NCI-H2107 treated with DMSO at 0.1 percent for 48 hours (cell line): ENCODE measurements around the gene ZNF500.

Experiments used
- DNase-seq: peaks from one replicate; lab custom pipeline; 2025; ENCODE audit not compliant: unreplicated experiment; lab: John Stamatoyannopoulos, UW

Gene ZNF500

DNA sequence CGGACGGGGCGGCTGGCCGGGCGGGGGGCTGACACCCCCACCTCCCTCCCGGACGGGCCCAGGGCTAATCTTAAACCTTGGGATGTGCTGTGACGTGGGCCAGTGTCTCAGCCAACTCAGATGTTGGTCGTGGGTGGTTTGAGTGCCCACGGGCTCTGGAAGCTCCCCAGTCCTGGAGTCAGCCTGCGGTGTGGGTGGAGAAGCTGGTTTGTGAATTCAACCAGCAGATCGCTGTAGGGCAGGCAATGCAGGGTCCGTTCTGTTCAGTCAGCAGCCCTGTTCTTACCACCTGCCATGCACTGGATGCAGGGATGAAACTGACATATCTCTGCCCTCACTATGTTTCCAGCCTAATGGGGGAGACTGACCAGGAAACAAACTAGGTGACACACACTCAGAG, 8.0 kb upstream of the ZNF500 start:
- DNase-seq, result no peak

DNA sequence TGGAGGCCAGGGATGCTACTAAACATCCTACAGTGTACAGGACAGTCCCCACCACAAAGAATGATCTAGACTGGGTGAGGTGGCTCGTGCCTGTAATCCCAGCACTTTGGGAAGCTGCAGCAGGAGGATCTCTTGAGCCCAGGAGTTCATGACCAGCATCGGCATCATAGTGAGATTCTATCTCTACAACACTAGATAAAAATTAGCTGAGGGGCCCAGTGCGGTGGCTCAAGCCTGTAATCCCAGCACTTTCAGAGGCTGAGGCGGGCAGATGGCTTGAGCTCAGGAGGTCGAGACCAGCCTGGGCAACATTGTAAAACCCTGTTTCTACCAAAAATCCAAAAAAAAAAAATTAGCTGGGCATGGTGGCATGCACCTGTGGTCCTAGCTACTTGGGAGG, 5.4 kb upstream of the ZNF500 start:
- DNase-seq, result no peak

DNA sequence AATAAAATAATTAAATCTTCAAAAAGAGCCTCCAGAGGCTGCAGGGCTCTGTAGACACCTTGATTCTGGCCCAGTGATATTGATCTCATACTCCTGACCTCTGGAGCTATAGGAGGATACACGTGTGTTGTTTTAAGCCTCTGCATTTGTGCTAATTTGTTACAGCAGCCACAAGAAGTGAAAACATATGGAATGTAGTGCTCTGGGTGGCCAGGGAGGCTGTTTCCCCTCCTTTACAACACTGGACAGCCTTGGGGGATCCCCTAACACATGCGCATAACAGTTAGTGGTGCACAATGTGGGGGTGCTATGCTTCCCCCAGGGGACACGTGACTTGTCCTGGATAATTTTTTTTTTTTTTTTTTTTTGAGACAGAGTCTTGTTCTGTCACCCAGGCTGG, 4.7 kb upstream of the ZNF500 start:
- no peak for DNase-seq

DNA sequence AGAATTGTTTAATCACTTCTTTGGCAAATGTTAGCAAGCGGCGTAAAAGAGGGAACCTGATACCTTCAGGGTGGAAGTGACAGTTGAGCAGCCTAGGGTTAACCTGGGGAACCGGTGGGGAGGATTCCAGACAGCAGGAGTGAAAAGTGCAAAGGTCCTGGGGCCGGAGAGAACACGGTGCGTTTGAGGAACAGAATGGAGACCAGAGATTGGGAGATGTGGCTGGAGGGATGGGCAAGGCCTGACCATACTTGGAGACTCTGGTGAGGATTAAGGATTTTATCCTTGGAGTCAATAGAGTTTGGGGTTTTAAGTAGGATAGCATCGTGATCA, 2.3 kb upstream of the ZNF500 start:
- no peak for DNase-seq

DNA sequence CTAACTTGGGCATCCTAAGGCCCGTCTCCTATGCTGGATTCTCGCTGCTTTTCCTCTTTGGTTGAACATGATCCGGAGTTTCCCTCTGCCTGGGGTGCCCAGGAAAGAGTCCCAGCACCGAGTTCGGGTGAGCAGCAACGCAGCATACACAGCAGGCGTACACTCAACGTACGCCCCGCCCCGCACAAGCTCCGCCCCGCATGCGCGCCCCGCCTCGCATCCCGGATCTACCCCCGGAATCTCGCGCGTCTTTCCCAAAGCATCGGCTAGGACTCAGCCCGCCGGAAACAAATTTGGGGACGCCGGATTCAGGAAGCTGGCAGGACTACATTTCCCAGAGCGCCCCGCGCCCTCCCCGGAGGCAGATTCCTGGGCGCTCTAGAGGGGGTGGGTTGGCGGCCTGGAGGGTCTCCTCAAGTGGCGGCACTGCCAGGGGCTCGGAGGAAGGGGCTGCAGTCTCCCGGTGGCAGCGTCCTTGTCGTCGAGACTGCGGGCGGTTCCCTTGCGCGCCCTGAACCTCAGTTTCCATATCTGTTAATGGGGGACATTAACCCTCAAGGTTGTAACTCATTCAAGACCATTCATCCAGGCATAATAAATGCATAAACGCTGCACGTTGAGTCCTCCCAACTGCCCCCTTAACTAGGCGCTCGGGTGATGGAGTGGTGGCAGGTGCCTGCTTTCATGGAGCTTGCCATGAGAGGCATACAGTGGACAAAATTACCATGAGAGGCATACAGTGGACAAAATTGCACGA, 1.8 kb upstream of the ZNF500 start:
- DNase-seq, result peak; percentile 89

DNA sequence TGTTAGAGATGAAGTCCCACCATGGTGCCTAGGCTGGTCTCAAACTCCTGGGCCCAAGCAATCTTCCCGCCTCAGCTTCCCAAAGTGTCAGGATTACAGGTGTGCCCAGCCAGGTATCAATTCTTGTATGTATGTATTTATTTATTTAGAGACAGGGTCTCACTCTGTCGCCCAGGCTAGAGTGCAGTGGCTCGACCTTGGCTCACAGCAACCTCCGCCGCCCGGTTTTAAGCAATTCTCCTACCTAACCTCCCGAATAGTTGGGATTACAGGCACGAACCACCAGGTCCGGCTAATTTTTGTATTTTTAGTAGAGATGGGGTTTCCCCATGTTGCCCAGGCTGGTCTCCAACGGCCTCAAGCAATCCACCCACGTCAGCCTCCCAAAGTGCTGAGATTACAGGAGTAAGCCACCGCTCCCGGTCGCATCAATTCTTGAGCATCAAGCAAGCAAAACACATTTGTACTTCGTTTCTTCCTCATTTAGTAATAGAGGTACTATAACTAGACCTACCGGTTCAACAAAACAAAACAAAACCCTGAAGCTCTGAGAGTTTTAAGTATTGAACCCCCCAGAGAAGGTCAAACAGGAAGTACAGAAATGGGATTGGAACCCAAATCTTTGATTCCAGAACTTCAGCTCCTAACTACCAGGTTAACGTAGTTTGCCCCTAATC, 1.0 kb upstream of the ZNF500 start:
- DNase-seq, result no peak

DNA sequence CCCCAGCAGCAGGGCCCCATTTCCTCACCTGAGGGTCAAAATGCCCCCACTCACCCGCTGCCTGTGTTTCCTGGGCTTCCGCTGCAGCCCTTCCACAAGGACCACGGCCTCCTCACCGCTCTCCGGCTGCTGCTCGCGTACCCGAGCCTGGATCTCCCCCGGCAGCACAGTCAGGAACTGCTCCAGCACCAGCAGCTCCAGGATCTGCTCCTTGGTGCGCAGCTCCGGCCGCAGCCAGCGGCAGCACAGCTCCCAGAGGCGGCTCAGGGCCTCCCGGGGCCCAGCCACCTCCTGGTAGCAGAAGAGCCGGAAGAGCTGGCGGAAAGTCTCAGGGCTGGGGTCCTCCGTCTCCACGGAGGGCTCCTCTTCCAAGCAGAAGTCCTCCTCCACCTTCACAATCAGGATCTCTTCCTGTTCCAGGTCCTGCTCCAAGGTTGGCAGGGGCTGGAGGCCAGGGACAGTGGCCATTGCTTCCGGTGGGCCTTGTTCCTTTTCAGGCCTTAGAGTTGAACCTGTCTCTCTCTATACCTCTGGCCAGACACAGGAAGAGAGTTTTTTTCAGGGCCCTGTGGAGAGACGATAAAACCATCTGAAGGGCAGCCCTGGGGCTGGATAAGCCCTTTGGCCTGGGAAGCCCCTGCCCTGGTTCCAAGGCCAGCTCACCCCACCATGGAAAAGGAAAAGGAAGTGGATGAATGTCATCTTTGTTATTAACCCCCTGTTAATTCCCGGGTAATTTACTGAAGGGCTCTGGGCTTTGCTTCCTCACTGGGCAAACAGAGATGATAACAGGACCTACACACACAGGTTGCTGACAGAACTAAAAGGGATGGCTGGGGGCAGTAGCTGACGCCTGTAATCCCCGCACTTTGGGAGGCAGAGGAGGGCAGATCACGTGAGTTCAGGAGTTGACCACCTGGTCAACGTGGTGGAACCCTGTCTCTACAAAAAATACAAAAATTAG, 1.2 kb downstream of the ZNF500 start:
- DNase-seq, result no peak

DNA sequence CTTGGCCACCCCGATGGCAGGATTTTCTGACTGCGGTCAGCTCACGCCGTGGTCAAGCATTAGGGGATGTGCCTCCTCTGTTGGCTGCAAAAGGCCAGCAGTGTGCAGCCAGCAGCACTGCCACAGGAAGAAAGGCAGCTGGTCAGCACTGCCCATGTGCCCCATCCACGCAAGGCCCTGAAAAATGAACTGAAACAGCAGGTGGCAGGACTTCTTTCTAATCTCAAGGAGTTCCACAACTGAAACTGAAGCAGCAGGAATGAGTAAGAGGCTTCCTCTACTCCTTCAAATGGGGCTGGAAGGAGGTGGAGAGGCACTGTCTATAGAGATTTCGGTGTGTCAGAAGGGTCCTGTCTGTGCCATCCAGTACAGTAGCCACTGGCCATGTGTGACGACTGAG, 3.2 kb downstream of the ZNF500 start:
- DNase-seq, result no peak

DNA sequence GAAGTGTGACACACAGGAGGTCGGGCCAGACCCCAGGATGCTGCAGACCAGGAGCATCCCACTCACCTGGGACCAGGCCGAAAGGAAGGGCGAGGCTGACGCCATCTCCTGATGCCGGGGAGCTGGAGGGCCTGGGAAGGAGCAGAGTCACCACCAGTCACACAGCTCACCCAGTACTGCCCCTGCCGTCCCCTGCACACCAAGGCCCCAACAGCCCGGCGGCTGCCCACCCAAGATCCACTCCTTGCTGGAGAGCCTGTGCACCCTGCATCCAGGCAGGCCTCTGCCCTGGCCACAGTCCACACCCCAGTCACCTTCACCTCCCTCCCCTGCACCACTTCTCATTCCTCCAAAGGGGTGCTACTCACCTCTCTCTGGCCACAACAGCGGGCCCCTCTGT, 4.8 kb downstream of the ZNF500 start:
- no peak for DNase-seq

DNA sequence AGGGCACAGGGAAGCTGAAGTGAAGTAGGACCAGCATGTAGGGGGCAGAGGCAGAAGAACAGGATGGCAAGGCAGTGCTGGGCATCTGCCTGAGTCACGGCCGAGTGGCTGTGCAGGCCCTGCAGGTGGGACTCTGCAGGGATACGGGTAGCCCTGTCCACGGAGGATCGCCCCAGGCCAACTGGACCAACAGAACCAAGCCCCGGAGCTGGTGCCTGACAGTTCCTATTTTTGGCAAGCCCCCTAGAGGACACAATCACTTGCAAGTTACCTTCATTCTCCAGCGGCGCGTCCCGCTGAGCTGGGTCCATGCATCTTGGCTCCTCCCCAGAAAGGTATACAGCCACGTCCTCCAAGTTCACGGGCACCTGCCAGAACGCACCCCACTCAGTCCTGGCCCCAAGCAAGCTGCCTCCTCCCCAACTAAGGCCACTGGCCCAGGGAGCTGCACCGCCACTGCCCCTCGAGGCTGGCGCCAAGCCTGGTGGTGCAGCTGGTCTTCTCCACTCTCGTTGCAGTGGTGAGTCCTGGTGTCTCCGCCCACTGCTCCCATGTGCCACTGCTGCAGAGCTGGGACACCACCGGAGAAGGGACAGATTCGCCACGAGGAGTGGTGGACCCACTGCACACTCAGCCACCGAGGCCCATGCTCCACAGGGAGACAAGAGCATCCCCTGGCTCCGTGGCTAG, 6.6 kb downstream of the ZNF500 start:
- no peak for DNase-seq

DNA sequence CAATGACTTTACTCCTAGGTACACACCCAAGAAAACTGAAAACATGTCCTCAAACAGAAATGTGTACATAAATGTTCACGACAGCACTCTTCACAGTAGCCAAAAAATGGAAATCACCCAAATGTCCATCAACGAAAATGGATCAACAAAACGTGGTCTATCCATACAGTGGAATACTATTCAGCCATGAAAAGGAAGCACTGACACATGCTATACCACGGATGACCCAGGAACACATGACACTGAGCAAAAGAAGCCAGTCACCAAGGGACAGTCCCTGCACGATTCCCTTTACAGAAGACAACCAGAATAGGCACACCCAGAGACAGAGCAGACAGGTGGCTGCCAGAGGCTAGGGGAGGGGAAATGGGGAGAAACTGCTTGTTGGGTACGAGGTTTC, 11.3 kb downstream of the ZNF500 start:
- no peak for DNase-seq

DNA sequence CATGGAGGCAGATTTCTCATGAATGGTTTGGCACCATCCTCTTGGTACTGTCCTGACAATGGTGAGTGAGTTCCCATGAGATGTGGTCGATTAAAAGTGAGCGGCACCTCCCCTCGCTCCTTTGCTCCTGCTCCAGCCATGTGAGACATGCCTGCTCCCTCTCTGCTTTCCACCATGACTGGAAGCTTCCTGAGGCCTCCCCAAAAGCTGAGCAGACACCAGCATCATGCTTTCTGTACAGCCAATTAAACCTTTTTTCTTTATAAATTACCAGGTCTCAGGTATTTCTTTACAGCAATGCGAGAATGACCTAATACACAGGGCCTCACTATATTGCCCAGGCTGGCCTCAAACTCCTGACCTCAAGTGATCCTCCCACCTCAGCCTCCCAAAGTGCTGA, 12.1 kb downstream of the ZNF500 start:
- no peak for DNase-seq

DNA sequence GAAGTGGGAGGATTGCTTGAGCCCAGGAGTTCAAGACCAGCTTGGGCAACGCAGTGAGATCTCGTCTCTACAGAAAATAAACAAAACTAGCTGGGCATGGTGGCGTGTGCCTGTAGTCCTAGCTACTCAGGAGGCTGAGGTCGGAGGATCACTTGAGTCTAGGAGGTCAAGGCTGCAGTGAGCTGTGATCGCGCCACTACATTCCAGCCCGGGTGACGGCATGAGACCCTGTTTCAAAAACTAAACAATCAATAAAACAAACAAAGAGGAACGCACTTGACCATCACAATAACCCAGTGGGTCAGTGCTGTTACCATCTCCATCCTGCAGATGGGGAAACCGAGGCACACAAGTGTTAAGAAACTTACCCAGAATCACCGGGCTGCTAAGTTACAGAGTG, 13.7 kb downstream of the ZNF500 start:
- DNase-seq, result no peak

DNA sequence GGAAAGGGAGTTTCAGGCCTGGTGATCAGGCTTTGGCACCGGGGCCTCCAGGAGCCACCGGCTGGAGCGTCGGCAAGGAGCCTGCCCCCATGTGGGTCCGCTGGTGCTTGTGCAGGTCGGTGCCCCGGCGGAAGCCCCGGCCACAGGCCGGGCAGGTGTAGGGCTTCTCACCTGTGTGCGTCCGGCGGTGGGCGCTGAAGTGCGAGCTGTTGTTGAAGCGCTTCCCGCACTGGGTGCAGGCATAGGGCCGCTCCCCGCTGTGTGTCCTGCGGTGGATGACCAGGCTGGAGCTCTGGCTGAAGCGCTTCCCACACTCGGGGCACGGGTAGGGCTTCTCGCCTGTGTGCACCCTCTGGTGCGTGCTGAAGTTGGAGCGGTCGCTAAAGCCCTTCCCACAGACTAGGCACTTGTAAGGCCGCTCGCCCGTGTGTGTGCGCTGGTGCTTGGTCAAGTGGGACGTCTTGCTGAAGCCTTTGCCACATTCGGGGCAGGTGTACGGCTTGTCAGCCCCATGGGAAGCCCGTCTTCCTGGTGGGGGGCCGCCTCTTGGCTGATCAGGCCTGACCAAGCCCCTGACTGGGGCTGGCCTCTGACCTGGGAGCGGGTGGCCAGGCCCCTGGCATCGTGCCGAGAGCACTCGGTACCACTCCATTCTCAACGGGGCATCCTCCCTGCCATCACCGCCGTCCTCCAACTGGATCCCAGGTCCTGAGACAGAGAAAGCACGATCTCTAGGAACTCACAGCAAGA, 14.4 kb downstream of the ZNF500 start:
- DNase-seq, result no peak

DNA sequence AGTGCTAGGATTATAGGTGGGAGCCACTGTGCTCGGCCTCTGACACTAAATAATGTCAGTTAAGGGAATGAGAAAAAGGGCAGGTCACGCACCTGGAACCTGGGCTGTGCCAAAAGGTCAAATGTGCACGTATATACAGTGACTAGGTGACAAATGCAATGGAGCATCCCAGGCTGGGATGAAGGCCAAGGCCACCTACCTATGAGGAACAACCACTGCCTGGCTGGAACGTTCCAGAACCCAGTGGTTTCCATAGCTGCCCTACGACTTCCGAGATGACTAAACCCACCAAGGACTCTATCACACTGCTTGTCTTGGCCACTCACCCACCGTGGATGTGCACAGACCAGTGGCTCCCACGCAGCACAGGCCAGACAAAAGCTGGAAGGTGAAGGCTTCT, 16.1 kb downstream of the ZNF500 start:
- no peak for DNase-seq

DNA sequence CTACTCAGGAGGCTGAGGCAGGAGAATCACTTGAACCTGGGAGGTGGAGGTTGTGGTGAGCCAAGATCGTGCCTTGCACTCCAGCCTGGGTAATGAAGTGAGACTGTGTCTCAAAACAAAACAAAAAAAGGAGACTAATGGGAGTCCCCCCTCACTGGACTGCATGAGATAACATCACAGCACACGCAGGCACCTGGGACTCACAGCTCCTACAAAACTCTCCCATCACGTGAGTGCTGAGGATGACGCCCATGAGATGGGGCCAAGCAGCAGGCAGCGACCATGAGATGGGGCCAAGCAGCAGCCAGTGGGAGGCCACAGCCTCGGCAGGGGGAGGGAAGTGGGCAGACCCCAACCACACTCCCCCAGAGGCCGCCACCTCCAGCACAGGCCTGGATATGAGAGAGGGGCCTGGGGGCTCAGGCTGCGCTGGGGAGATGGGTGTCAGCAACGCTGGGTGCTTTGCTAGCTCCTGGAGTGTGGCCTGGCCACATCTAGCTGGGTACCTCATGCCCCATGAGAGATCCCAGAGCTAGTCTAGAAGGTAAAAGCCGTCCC, 17.2 kb downstream of the ZNF500 start:
- no peak for DNase-seq

DNA sequence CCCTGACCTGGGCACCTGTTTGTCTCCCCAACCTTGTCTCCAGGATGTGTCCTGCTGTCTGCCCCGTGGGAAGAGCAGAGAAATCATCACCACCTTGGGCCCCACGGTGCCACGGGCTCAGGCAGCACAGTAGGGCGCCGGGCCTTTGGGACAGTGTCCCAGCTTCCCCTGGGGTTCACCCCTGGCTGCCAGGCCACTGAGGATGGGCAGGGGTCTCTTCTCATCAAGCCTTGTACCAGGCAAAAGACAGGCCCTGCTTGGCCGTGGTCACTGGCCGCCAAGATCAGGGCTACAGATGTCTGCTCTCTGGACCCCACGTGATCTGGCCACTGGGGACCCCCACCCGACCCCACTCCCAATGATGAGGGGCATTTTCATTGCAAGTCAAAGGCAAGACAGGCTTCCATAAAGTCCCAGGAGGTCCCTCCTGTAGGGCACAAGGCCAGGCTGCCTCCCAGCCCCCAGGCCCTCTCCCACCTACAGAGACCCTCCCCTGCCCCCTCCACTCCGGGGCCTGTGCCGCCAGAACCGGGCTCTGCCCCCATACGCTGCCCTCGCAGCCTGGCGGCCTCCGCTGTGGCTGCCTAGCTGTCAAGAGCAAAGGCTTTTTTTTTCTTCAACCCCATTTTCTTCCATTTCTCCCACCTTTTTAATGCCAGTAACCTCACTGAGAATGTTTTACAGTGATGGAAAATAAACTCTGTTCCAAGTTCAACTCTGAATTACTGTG, 18.1 kb downstream of the ZNF500 start:
- no peak for DNase-seq

DNA sequence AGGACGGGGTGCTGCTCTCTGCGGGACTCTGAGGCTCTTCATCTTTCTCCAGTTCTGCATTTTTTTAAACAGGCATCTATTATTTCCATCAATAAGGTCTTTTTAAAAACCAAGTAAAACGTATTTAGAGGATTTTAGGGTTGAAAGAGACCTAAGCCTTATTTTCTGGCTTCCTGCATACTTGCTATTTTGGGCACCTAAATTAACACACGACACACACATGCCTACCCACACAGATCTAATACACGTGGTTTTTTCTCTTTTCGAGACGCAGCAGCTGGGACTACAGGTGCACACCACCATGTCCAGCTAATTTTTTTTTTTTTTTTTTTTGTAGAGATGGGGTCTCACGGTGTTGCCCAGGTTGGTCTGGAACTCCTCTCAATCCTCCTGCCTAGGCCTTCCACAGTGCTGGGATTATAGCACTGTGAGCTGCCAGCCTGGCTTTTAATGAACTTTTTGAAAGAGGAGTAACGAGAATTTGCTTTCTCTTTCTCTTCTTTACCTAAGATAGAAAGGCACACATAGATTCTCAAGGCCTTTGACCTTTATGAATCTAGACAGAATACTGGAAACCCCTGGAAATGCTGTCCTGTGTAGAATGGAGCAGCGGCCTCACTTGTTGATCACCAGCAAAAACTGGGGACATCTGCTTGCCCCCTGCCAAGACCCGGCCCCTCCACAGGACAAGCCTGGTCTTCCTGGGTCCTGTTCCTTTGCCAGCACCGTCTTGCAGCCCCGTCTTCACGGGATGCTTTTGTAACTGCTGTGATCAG, 18.9 kb downstream of the ZNF500 start:
- no peak for DNase-seq
